Measurements from ENCODE around the gene RTN4.

DNA sequence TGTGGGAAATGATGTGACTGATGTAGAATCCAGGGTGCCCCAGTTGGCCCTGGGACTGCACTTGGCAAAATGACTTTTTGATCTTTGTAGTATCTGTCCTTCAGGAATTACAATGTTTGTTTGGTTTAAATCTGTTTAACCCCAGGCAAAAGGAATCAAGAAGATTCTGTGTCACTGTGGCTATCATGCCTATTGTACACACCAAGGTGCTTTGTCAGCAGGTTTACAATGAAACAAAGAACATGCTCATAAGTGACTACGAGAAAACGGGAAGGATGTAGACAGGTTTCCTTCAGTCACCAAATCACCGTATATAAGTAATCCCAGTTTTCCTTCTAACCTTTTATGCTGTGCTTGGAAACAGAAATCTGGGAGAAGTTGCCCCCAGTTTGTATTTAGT is 109.5 kb downstream of the RTN4 start:
- TF ChIP-seq, protein P1, sequence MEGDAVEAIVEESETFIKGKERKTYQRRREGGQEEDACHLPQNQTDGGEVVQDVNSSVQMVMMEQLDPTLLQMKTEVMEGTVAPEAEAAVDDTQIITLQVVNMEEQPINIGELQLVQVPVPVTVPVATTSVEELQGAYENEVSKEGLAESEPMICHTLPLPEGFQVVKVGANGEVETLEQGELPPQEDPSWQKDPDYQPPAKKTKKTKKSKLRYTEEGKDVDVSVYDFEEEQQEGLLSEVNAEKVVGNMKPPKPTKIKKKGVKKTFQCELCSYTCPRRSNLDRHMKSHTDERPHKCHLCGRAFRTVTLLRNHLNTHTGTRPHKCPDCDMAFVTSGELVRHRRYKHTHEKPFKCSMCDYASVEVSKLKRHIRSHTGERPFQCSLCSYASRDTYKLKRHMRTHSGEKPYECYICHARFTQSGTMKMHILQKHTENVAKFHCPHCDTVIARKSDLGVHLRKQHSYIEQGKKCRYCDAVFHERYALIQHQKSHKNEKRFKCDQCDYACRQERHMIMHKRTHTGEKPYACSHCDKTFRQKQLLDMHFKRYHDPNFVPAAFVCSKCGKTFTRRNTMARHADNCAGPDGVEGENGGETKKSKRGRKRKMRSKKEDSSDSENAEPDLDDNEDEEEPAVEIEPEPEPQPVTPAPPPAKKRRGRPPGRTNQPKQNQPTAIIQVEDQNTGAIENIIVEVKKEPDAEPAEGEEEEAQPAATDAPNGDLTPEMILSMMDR (IDR thresholded peaks at IDR 0.05), result no peak
- TF ChIP-seq POLR2A (IDR thresholded peaks at IDR 0.05), result no peak

Measured in heart left ventricle (tissue), 13 donors.